CD14-positive monocyte (primary cell): ENCODE data around the gene RASAL2. TPM values are rescaled to one million over a fixed set of nuclear protein-coding genes. Genes with fewer than 3 reads are reported as not detected.

ENCODE experiments used
- DNase-seq, 3 donors: peaks; one replicate each; pipeline ENCODE4 v3.0.0-alpha.2; 2011 to 2022
- H2AFZ ChIP-seq: 2 replicates; pipeline ENCODE4 v1.6.0; 2012; ENCODE audit warnings: mild to moderate bottlenecking, low read depth, low read length, inconsistent platforms; ENCODE audit not compliant: insufficient read depth, poor library complexity, severe bottlenecking
- H3K27ac ChIP-seq, 2 donors: 1 replicate in 1 of 2; 2 replicates in 1 of 2; pipeline ENCODE4 v1.5.1; 2012 to 2013; ENCODE audit warnings: low read length in 2 of 2, control low read depth in 1 of 2, inconsistent platforms in 1 of 2, low read depth in 1 of 2, mild to moderate bottlenecking in 1 of 2
- H3K27me3 ChIP-seq, 2 donors: one replicate each; pipeline versions ENCODE4 v1.6.0 to v1.6.1; 2011 to 2013; ENCODE audit warnings: low read length in 2 of 2; ENCODE audit not compliant: control insufficient read depth in 2 of 2, insufficient read depth in 2 of 2
- H3K36me3 ChIP-seq, 2 donors: replicated peaks in 1 of 2; 1 replicate in 1 of 2; 2 replicates in 1 of 2; pipeline versions ENCODE4 v1.5.1 to v1.6.1; 2012 to 2013; ENCODE audit warnings: low read length in 2 of 2, control low read depth in 1 of 2, inconsistent platforms in 1 of 2, mild to moderate bottlenecking in 1 of 2; ENCODE audit not compliant: insufficient read depth in 2 of 2, control insufficient read depth in 1 of 2
- H3K4me1 ChIP-seq, 2 donors: 1 replicate in 1 of 2; 2 replicates in 1 of 2; pipeline versions ENCODE4 v1.5.1 to v1.6.1; 2012 to 2013; ENCODE audit warnings: low read length in 2 of 2, control low read depth in 1 of 2, inconsistent platforms in 1 of 2, mild to moderate bottlenecking in 1 of 2, moderate library complexity in 1 of 2; ENCODE audit not compliant: insufficient read depth in 2 of 2, control insufficient read depth in 1 of 2
- H3K4me2 ChIP-seq: replicated peaks from 2 replicates; pipeline ENCODE3; 2012; ENCODE audit warnings: low read length, moderate library complexity, mild to moderate bottlenecking; ENCODE audit not compliant: poor library complexity, severe bottlenecking; ENCODE audit errors: extremely low read depth
- H3K4me3 ChIP-seq, 3 experiments: fragments of 200-600 bp in 1 of 3; sonication (generic) in 1 of 3; replicated peaks in 1 of 3; 1 replicate in 2 of 3; 2 replicates in 1 of 3; pipeline ENCODE4 v1.5.1; 2011 to 2013; ENCODE audit warnings: low read length in 3 of 3, mild to moderate bottlenecking in 3 of 3, control low read depth in 2 of 3, low read depth in 2 of 3, inconsistent platforms in 1 of 3, moderate library complexity in 1 of 3
- H3K79me2 ChIP-seq: 2 replicates; pipeline ENCODE4 v1.6.0; 2012; ENCODE audit warnings: mild to moderate bottlenecking, control low read depth, inconsistent platforms, low read length, moderate library complexity; ENCODE audit not compliant: insufficient read depth
- H3K9ac ChIP-seq: 2 replicates; pipeline ENCODE4 v1.6.0; 2017; ENCODE audit warnings: low read length, mild to moderate bottlenecking; ENCODE audit not compliant: insufficient read depth, poor library complexity, severe bottlenecking
- H3K9me3 ChIP-seq, 2 donors: replicated peaks in 1 of 2; 1 replicate in 1 of 2; 2 replicates in 1 of 2; pipeline versions ENCODE4 v1.5.1 to v1.6.1; 2012 to 2013; ENCODE audit warnings: low read length in 2 of 2, control low read depth in 1 of 2; ENCODE audit not compliant: control insufficient read depth in 1 of 2, insufficient read depth in 1 of 2
- H4K20me1 ChIP-seq: 2 replicates; pipeline ENCODE4 v1.6.0; 2012; ENCODE audit warnings: mild to moderate bottlenecking, low read length, control low read depth, moderate library complexity; ENCODE audit not compliant: insufficient read depth
- H3K27ac Mint-ChIP-seq, 7 donors: one replicate each; pipeline ENCODE4 v1.8.0; 2020; ENCODE audit warnings: mild to moderate bottlenecking in 7 of 7, mixed read lengths in 7 of 7, moderate library complexity in 6 of 7, inconsistent platforms in 2 of 7
- H3K27me3 Mint-ChIP-seq, 3 donors: one replicate each; pipeline ENCODE4 v1.8.0; 2021 to 2022; ENCODE audit warnings: low read depth in 3 of 3, mild to moderate bottlenecking in 3 of 3, mixed read lengths in 3 of 3, moderate library complexity in 3 of 3, inconsistent platforms in 1 of 3
- H3K36me3 Mint-ChIP-seq, 2 donors: one replicate each; pipeline ENCODE4 v1.8.0; 2020; ENCODE audit warnings: mixed read lengths in 2 of 2, inconsistent platforms in 1 of 2, mild to moderate bottlenecking in 1 of 2
- H3K4me1 Mint-ChIP-seq: one replicate; pipeline ENCODE4 v1.8.0; 2020; ENCODE audit warnings: mild to moderate bottlenecking, mixed read lengths
- H3K4me3 Mint-ChIP-seq, 2 donors: one replicate each; pipeline ENCODE4 v1.8.0; 2020; ENCODE audit warnings: mild to moderate bottlenecking in 2 of 2, mixed read lengths in 2 of 2, moderate library complexity in 1 of 2
- H3K9me3 Mint-ChIP-seq, 7 donors: one replicate each; pipeline ENCODE4 v1.8.0; 2020 to 2022; ENCODE audit warnings: mixed read lengths in 7 of 7, mild to moderate bottlenecking in 6 of 7, moderate library complexity in 6 of 7, inconsistent platforms in 2 of 7
- WGBS: methylation state at CpG from one replicate; pipeline ENCODE4 v1.1.5; 2013; ENCODE audit warnings: missing lambda C conversion rate; ENCODE audit not compliant: insufficient coverage; 5-methylcytosine and 5-hydroxymethylcytosine counted together
- intact Hi-C, 2 donors: fragments of 100-400 bp; cut with micrococcal nuclease; formaldehyde crosslinking; loops; one replicate each; pipeline versions ENCODE4 v1.15.0 to v1.15.1; 2023
- polyA plus RNA-seq, 3 donors: library from polyadenylated mRNA; depleted of rRNA in 1 of 3; unstranded in 2 of 3; stranded (reverse) in 1 of 3; fragments of 300-500 nt in 2 of 3; fragments of >200 nt in 1 of 3; fragmentation: Illumina TruSeq in 2 of 3; gene quantifications; 1 replicate in 2 of 3; 2 replicates in 1 of 3; pipeline ENCODE4 v1.2.3, GENCODE V29; 2012 to 2021
- TF ChIP-seq, protein P1 (sequence below): fragments of 200-600 bp; IDR thresholded peaks from one replicate; pipeline ENCODE4 v1.8.0; 2022; ENCODE audit warnings: antibody characterized with exemption, mild to moderate bottlenecking

RASAL2 gene
- polyA plus RNA-seq, 3 donors = 0.15 to 1.00 (median 0.63) TPM

GRCh38 chr1:178490967-178491366 lies 397.1 kb downstream of the RASAL2 start:
- Histone ChIP-seq H3K79me2 (no peaks in the 10 kb centered on the region), H2AFZ (no peak overlapping the region), H3K9me3 (no peaks in the 10 kb centered on the region), H3K27ac (no peak overlapping the region), H3K4me3 (no peak overlapping the region), H3K27me3 (no peaks in the 10 kb centered on the region), H3K4me2 (no peak overlapping the region), H4K20me1 (no peaks in the 10 kb centered on the region), H3K9ac (no peak overlapping the region), H3K36me3 (no peaks in the 10 kb centered on the region), H3K4me1 (peaks cover 10 to 13% of the 10 kb centered on the region in 2 donors)
- Mint-ChIP-seq H3K36me3 (no peaks in the 10 kb centered on the region), H3K4me3 (no peak overlapping the region), H3K27me3 (peaks cover 4 to 7% (median 5%) of the 10 kb centered on the region in 3 donors), H3K4me1 (peaks cover 11% of the 10 kb centered on the region), H3K27ac (no peak overlapping the region), H3K9me3 (peaks cover 0 to 2% (median 0%) of the 10 kb centered on the region in 7 donors)
- WGBS = 96% methylated on average over 8 of the region's 9 CpGs
- TF ChIP-seq, protein P1, sequence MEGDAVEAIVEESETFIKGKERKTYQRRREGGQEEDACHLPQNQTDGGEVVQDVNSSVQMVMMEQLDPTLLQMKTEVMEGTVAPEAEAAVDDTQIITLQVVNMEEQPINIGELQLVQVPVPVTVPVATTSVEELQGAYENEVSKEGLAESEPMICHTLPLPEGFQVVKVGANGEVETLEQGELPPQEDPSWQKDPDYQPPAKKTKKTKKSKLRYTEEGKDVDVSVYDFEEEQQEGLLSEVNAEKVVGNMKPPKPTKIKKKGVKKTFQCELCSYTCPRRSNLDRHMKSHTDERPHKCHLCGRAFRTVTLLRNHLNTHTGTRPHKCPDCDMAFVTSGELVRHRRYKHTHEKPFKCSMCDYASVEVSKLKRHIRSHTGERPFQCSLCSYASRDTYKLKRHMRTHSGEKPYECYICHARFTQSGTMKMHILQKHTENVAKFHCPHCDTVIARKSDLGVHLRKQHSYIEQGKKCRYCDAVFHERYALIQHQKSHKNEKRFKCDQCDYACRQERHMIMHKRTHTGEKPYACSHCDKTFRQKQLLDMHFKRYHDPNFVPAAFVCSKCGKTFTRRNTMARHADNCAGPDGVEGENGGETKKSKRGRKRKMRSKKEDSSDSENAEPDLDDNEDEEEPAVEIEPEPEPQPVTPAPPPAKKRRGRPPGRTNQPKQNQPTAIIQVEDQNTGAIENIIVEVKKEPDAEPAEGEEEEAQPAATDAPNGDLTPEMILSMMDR = no peak
- intact Hi-C loops = no loop called here
- DNase-seq = no peak

DNA sequence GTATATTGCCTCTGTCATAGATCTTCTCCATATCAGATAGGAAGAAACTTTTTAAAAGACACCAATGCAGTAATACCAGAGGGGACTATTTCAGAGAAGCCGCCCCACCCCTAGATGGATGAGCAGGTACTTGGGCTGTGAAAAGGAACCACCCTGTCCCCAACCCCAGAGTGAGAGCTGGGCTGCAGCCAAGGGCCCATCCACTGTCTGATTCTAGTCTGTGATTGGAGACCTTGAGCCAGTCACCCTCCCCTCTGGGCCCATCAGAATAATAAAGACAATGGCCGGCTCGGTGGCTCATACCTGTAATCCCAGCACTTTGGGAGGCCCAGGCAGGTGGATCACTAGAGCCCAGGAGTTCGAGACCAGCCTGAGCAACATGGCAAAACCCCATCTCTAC lies 397.8 kb downstream of the RASAL2 start:
- TF ChIP-seq, protein P1 = no peak
- H3K79me2 ChIP-seq = no peaks in the 10 kb centered on the region
- H3K9me3 ChIP-seq = no peaks in the 10 kb centered on the region
- H3K4me3 ChIP-seq = no peak overlapping the region
- peaks cover 0 to 2% (median 0%) of the 10 kb centered on the region in 7 donors for H3K9me3 Mint-ChIP-seq
- DNase-seq = no peak
- no peak overlapping the region for H3K4me3 Mint-ChIP-seq
- intact Hi-C loops = no loop called here
- H3K27ac Mint-ChIP-seq = no peak overlapping the region
- H3K27ac ChIP-seq = no peak overlapping the region
- WGBS = 90% methylated on average over 2 of the region's 4 CpGs
- H3K27me3 Mint-ChIP-seq = peaks cover 4 to 7% (median 5%) of the 10 kb centered on the region in 3 donors
- no peaks in the 10 kb centered on the region for H3K36me3 Mint-ChIP-seq
- H3K27me3 ChIP-seq = no peaks in the 10 kb centered on the region
- peaks cover 5 to 6% of the 10 kb centered on the region in 2 donors for H3K4me1 ChIP-seq
- H3K4me2 ChIP-seq = no peak overlapping the region
- H2AFZ ChIP-seq = no peak overlapping the region
- no peak overlapping the region for H3K9ac ChIP-seq
- H3K36me3 ChIP-seq = no peaks in the 10 kb centered on the region
- H3K4me1 Mint-ChIP-seq = peaks cover 5% of the 10 kb centered on the region
- H4K20me1 ChIP-seq = no peaks in the 10 kb centered on the region
